Lung (tissue), 12 donors: ENCODE measurements around the gene SCGB1D1. TPM values are rescaled to one million over a fixed set of nuclear protein-coding genes. Genes with fewer than 3 reads are reported as not detected.

Experiments used
- ATAC-seq: fragments of 200-7000 bp; cut with Tn5 transposase; one replicate; pipeline ENCODE4 v1.9.1; 2020; ENCODE audit warnings: moderate number of reproducible peaks; ENCODE audit not compliant: insufficient read depth, low FRiP score
- DNase-seq, 3 donors: peaks; one replicate each; pipeline ENCODE4 v3.0.0-alpha.2; 2013 to 2017
- H3K27ac ChIP-seq, 2 donors: one replicate each; pipeline ENCODE4 v1.5.1; 2013; ENCODE audit warnings: mild to moderate bottlenecking in 2 of 2, moderate library complexity in 2 of 2, control low read depth in 1 of 2, inconsistent platforms in 1 of 2, low read depth in 1 of 2, low read length in 1 of 2
- H3K27me3 ChIP-seq, 3 donors: one replicate each; pipeline ENCODE4 v1.5.1; 2013; ENCODE audit warnings: low read length in 2 of 3; ENCODE audit not compliant: control insufficient read depth in 3 of 3, insufficient read depth in 3 of 3
- H3K36me3 ChIP-seq, 4 donors: one replicate each; pipeline ENCODE4 v1.5.1; 2013; ENCODE audit warnings: low read length in 4 of 4, mild to moderate bottlenecking in 1 of 4, moderate library complexity in 1 of 4; ENCODE audit not compliant: control insufficient read depth in 4 of 4, insufficient read depth in 4 of 4
- H3K4me1 ChIP-seq, 5 donors: one replicate each; pipeline ENCODE4 v1.5.1; 2013; ENCODE audit warnings: low read length in 5 of 5, mild to moderate bottlenecking in 2 of 5, moderate library complexity in 1 of 5; ENCODE audit not compliant: control insufficient read depth in 5 of 5, insufficient read depth in 5 of 5
- H3K4me3 ChIP-seq: one replicate; pipeline ENCODE4 v1.5.1; 2013; ENCODE audit warnings: mild to moderate bottlenecking, control low read depth, moderate library complexity
- H3K9ac ChIP-seq, 2 donors: one replicate each; pipeline ENCODE4 v1.5.1; 2013; ENCODE audit warnings: low read length in 2 of 2, control low read depth in 1 of 2; ENCODE audit not compliant: insufficient read depth in 1 of 2
- H3K9me3 ChIP-seq, 4 donors: one replicate each; pipeline ENCODE4 v1.5.1; 2013; ENCODE audit warnings: low read length in 3 of 4, mild to moderate bottlenecking in 1 of 4, moderate library complexity in 1 of 4; ENCODE audit not compliant: control insufficient read depth in 4 of 4, insufficient read depth in 3 of 4
- CTCF ChIP-seq: IDR thresholded peaks from 2 replicates; pipeline ENCODE4 v1.5.1; 2012; ENCODE audit warnings: mild to moderate bottlenecking; ENCODE audit errors: control extremely low read depth, extremely low read depth
- WGBS, 2 donors: extraction: QIAGEN DNeasy Blood & Tissue Kit; methylation state at CpG; one replicate each; pipeline ENCODE4 v1.1.7; 2013; 5-methylcytosine and 5-hydroxymethylcytosine counted together
- polyA plus RNA-seq, 2 donors: library from polyadenylated mRNA; stranded (reverse); fragments of 200-250 nt; gene quantifications; one replicate each; pipeline ENCODE4 v1.2.1, GENCODE V29; 2013
- total RNA-seq, 2 donors: library from RNA; depleted of rRNA in 1 of 2; stranded (reverse); fragments of >200 nt in 1 of 2; gene quantifications; one replicate each; pipeline ENCODE4 v1.2.1, GENCODE V29; 2014 to 2021
- donor health status: control.
- donor health status: control.
- donor health status: Bipolar disorder and iron deficiency.
- donor health status: healthy.
- donor health status: DM: yes; HTN: yes; CAD: no.

SCGB1D1 gene
- total and polyA plus RNA-seq, 4 donors = not detected

GRCh38 chr11:62142043-62142375, 48.0 kb upstream of the SCGB1D1 start:
- Histone ChIP-seq H3K4me3 (no peak overlapping the region), H3K9me3 (no peaks in the 10 kb centered on the region), H3K9ac (no peak overlapping the region), H3K4me1 (peaks cover 0 to 20% (median 0%) of the 10 kb centered on the region in 5 donors), H3K27ac (no peak overlapping the region), H3K27me3 (no peaks in the 10 kb centered on the region), H3K36me3 (peaks cover 0 to 65% (median 24%) of the 10 kb centered on the region in 4 donors)
- no peak for TF ChIP-seq CTCF
- 97 to 100% methylated on average over 4 of the region's 4 CpGs for WGBS, 2 donors
- ATAC-seq (no peak), DNase-seq (no peak)

DNA sequence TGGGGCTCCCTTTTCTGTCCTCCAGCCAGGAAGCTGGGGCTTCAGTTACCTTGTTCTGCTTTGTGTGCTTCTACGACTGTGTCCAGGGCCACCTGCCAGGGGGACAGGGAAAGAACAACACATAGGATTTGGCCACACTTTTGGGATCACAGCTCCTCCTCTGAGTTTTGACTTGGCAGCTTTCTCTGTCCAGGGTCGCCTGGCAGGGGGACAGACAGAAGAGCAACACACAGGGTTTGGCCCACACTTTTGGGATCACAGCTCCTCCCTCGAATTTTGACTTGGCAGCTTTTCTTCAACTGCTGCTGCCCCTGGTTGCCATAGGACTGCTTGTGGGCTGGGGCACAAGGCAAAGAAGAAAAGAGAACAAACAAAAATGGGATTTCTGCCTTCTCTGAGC, 47.1 kb upstream of the SCGB1D1 start:
- WGBS, 2 donors = 71 to 75% methylated on average over 3 of the region's 3 CpGs
- no peaks in the 10 kb centered on the region for H3K27me3 ChIP-seq
- no peak overlapping the region for H3K9ac ChIP-seq
- no peak for TF ChIP-seq CTCF
- H3K4me1 ChIP-seq = peaks cover 0 to 20% (median 0%) of the 10 kb centered on the region in 5 donors
- H3K27ac ChIP-seq = no peak overlapping the region
- H3K4me3 ChIP-seq = no peak overlapping the region
- no peaks in the 10 kb centered on the region for H3K9me3 ChIP-seq
- DNase-seq = peak; percentile 48 to 98 (median 95)
- H3K36me3 ChIP-seq = peaks cover 0 to 68% (median 26%) of the 10 kb centered on the region in 4 donors
- ATAC-seq = no peak

GRCh38 chr11:62143727-62144126, 46.3 kb upstream of the SCGB1D1 start:
- no peak for ATAC-seq
- H3K27ac ChIP-seq = no peak overlapping the region
- WGBS, 2 donors = 90 to 96% methylated on average over 1 of the region's 1 CpG
- H3K9me3 ChIP-seq = no peaks in the 10 kb centered on the region
- no peak overlapping the region for H3K9ac ChIP-seq
- H3K4me3 ChIP-seq = no peak overlapping the region
- TF ChIP-seq CTCF = no peak
- no peaks in the 10 kb centered on the region for H3K27me3 ChIP-seq
- H3K36me3 ChIP-seq = peaks cover 0 to 67% (median 28%) of the 10 kb centered on the region in 4 donors
- no peak for DNase-seq
- H3K4me1 ChIP-seq = peaks cover 0 to 20% (median 0%) of the 10 kb centered on the region in 5 donors

DNA sequence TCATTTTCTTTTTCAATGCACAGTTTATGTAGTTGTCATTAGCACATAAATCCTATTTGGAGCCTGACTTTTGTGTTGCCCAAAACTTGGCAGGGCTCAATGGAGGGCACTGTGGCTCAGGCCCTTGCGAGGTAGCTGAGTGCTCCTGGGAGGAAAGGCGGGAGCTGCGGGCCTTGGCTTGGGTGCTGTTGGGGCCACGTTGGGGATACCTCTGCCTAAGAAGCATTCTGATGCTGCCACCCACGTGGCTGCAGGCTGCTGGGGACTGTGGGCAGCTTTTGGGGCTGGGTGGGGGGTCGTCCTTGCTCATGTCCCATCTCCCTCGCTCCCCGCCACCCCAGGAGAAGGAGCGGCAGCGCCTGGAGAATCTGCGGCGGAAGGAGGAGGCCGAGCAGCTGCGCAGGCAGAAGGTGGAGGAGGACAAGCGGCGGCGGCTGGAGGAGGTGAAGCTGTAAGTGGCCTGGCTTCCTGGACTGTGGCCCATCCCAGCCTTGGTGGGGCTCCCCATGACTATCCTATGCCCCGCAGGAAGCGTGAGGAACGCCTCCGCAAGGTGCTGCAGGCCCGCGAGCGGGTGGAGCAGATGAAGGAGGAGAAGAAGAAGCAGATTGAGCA, 45.3 kb upstream of the SCGB1D1 start:
- Histone ChIP-seq H3K4me3 (no peak overlapping the region), H3K4me1 (peaks cover 0 to 20% (median 0%) of the 10 kb centered on the region in 5 donors), H3K9ac (no peak overlapping the region), H3K36me3 (peaks cover 0 to 60% (median 28%) of the 10 kb centered on the region in 4 donors), H3K27ac (no peak overlapping the region), H3K27me3 (no peaks in the 10 kb centered on the region), H3K9me3 (no peaks in the 10 kb centered on the region)
- 97% methylated on average over 24 of the region's 24 CpGs for whole genome bisulfite sequencing, 2 donors
- TF ChIP-seq CTCF = no peak
- DNase-seq = peak in 1 of 3 donors; percentile 2
- ATAC-seq = no peak
